ENCODE results near the gene CNDP2.

Gene CNDP2

GRCh38 chr18:74570266-74570665 lies 74.1 kb downstream of the CNDP2 start:
- no peak overlapping the region for H3K27ac Mint-ChIP-seq
- H3K4me1 Mint-ChIP-seq (ENCODE audit: low read depth), result no peaks in the 10 kb centered on the region
- no peak overlapping the region for H3K4me3 Mint-ChIP-seq
- peaks cover 10% of the 10 kb centered on the region for H3K9me3 Mint-ChIP-seq (ENCODE audit: low read depth)
- peaks cover 9% of the 10 kb centered on the region for H3K36me3 Mint-ChIP-seq
- H3K27me3 Mint-ChIP-seq, result peaks cover 12% of the 10 kb centered on the region

GRCh38 chr18:74571895-74572680 lies 75.9 kb downstream of the CNDP2 start:
- Mint-ChIP-seq H3K9me3 (ENCODE audit: low read depth) (peaks cover 3% of the 10 kb centered on the region), H3K36me3 (peaks cover 5% of the 10 kb centered on the region), H3K4me1 (ENCODE audit: low read depth) (no peaks in the 10 kb centered on the region), H3K4me3 (no peak overlapping the region), H3K27me3 (peaks cover 8% of the 10 kb centered on the region), H3K27ac (no peak overlapping the region)

GRCh38 chr18:74573053-74573452 lies 76.9 kb downstream of the CNDP2 start:
- Mint-ChIP-seq H3K9me3 (ENCODE audit: low read depth) (no peaks in the 10 kb centered on the region), H3K27me3 (peaks cover 7% of the 10 kb centered on the region), H3K4me1 (ENCODE audit: low read depth) (no peaks in the 10 kb centered on the region), H3K4me3 (no peak overlapping the region), H3K36me3 (peaks cover 3% of the 10 kb centered on the region), H3K27ac (no peak overlapping the region)

All from activated naive CD8-positive, alpha-beta T cell (primary cell).